ENCODE results near the gene FOXL3.

FOXL3 gene

GRCh38 chr7:255721-256361 is 34.1 kb upstream of the FOXL3 start:
- DNase-seq = no peak

- DNase-seq = no peak
Observed at GRCh38 chr7:256461-256940, 33.5 kb upstream of the FOXL3 start.

- DNase-seq = no peak
Observed at GRCh38 chr7:256981-257646, 32.9 kb upstream of the FOXL3 start.

- no peak for DNase-seq
Observed at GRCh38 chr7:257647-257992, 32.4 kb upstream of the FOXL3 start.

- DNase-seq = no peak
Observed at GRCh38 chr7:258476-259190, 31.3 kb upstream of the FOXL3 start.

- no peak for DNase-seq
Observed at GRCh38 chr7:259191-259505, 30.8 kb upstream of the FOXL3 start.

GRCh38 chr7:259751-260405 is 30.1 kb upstream of the FOXL3 start:
- DNase-seq = no peak

GRCh38 chr7:260441-261281 is 29.3 kb upstream of the FOXL3 start:
- DNase-seq = no peak

GRCh38 chr7:261341-262250 is 28.4 kb upstream of the FOXL3 start:
- no peak for DNase-seq

GRCh38 chr7:262251-262572 is 27.8 kb upstream of the FOXL3 start:
- no peak for DNase-seq

- peak; percentile 36 to 56 for DNase-seq
Observed at GRCh38 chr7:262631-263311, 27.2 kb upstream of the FOXL3 start.

GRCh38 chr7:263483-264351 is 26.3 kb upstream of the FOXL3 start:
- DNase-seq = peak; percentile 8 to 71

GRCh38 chr7:264541-265191 is 25.3 kb upstream of the FOXL3 start:
- DNase-seq = no peak

- DNase-seq = no peak
Observed at GRCh38 chr7:265192-265997, 24.6 kb upstream of the FOXL3 start.

- no peak for DNase-seq
Observed at GRCh38 chr7:265998-266850, 23.7 kb upstream of the FOXL3 start.

- no peak for DNase-seq
Observed at GRCh38 chr7:266851-267840, 22.8 kb upstream of the FOXL3 start.

- DNase-seq = no peak
Observed at GRCh38 chr7:268991-269390, 21.0 kb upstream of the FOXL3 start.
